Activated naive CD4-positive, alpha-beta T cell treated with anti-CD3 and anti-CD28 coated beads, Interleukin-2, amount 50 U/mL, for 72 hours (primary cell): ENCODE data around the gene PRKCB. TPM values are rescaled to one million over a fixed set of nuclear protein-coding genes. Genes with fewer than 3 reads are reported as not detected.
"Not testable (repeated sequence)": the region's sequence is repeated elsewhere in the genome, so short reads cannot be mapped to it uniquely, and the experiment has no call there.

Source experiments
- ATAC-seq, 2 donors: fragments of 150-1000 bp; cut with Tn5 transposase; 2 replicates each; pipeline ENCODE4 v1.10.0; 2021; ENCODE audit warnings: mild to moderate bottlenecking in 2 of 2, moderate library complexity in 2 of 2
- DNase-seq, 2 donors: peaks; one replicate each; pipeline ENCODE4 v3.0.0; 2021 to 2022; ENCODE audit warnings: low spot score in 2 of 2
- H3K27ac Mint-ChIP-seq, 2 donors: one replicate each; pipeline ENCODE4 v1.8.0; 2022; ENCODE audit warnings: mild to moderate bottlenecking in 2 of 2, mixed read lengths in 2 of 2
- H3K36me3 Mint-ChIP-seq, 2 donors: one replicate each; pipeline ENCODE4 v1.8.0; 2022; ENCODE audit warnings: mixed read lengths in 2 of 2
- H3K9me3 Mint-ChIP-seq, 2 donors: one replicate each; pipeline ENCODE4 v1.8.0; 2022; ENCODE audit warnings: mixed read lengths in 2 of 2
- total RNA-seq, 2 donors: library from RNA; stranded (reverse); gene quantifications; one replicate each; pipeline ENCODE4 v1.2.3, GENCODE V29; 2022

PRKCB gene
- total RNA-seq, 2 donors from 2014 or later, result 47.8 to 89.9 TPM

DNA sequence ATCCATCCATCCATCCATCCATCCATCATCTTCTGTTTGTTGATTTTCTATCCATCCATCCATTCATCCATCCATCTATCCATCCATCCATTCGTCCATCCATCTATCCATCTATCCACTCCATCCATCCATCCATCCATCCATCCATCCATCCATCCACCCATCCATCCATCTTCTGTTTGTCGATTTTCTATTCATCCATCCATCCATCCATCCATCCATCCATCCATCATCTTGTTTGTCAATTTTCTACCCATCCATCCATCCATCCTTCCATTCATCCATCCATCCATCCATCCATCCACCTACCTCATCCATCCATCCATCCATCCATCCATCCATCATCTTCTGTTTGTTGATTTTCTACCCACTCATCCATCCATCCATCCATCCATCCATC is 97.9 kb downstream of the PRKCB start:
- not testable (repeated sequence) for DNase-seq, ATAC-seq, H3K27ac Mint-ChIP-seq
- Mint-ChIP-seq H3K9me3 (peaks cover 10 to 20% of the 10 kb centered on the region in 2 donors), H3K36me3 (peaks cover 8 to 24% of the 10 kb centered on the region in 2 donors)

GRCh38 chr16:23934610-23935236 is 98.9 kb downstream of the PRKCB start:
- ATAC-seq, result peak in 1 of 2 donors; percentile 41
- peaks cover 10 to 20% of the 10 kb centered on the region in 2 donors for H3K9me3 Mint-ChIP-seq
- no peak for DNase-seq
- peaks cover 8 to 24% of the 10 kb centered on the region in 2 donors for H3K36me3 Mint-ChIP-seq
- peak overlapping the region; percentile 17 to 22 for H3K27ac Mint-ChIP-seq

DNA sequence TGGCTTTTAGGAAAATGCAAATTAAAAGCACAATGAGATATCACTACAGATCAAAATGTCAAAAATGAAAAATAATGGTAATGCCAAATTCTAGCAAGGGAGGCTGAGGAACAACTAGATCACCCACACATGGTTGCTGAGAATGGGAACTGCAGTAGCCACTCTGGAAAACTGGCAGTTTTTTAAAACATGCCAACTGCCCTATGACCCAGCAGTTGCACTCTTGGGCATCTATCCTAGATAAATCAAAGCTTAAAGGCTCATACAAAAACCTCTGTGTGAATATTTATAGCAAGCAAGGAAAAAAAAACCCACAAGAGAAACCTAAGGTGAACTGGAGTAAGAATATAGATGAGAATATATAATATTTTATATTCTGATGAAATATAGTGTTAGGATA is 104.3 kb downstream of the PRKCB start:
- ATAC-seq (no peak), DNase-seq (no peak)
- Mint-ChIP-seq H3K36me3 (peaks cover 0 to 11% of the 10 kb centered on the region in 2 donors), H3K27ac (no peak overlapping the region), H3K9me3 (peaks cover 0 to 4% of the 10 kb centered on the region in 2 donors)

GRCh38 chr16:23941025-23941424 is 105.2 kb downstream of the PRKCB start:
- no peak overlapping the region for H3K27ac Mint-ChIP-seq
- H3K36me3 Mint-ChIP-seq, result peaks cover 0 to 3% of the 10 kb centered on the region in 2 donors
- H3K9me3 Mint-ChIP-seq, result peaks cover 0 to 2% of the 10 kb centered on the region in 2 donors
- DNase-seq, result no peak
- no peak for ATAC-seq

DNA sequence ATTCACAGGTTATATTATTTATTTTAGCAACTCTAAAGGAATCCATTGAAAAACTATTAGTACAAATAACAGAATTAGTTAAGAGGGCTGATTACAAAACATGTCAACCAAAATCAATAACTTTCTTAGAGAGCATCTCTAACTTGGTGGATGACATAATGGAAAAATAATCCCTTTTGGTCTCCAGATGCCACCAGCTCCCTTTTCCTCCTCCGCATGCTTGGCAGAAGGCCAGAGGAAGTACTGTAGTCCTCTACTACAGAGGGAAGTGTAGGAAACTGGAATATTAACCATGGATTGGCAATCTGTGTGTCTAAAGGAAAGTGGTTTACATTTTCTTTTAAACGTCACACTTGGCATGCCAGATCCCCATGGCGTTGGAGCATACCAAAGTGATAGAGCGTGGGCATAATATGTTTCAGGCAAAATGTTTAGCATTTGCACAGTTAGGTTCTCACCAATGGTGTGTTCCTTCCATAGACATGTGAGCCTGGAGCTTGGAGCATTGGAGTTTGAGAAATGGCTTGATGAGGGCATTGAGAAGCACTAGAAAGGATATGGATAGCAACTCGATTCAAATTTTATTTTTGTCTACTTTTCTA is 106.3 kb downstream of the PRKCB start:
- Mint-ChIP-seq H3K9me3 (no peaks in the 10 kb centered on the region), H3K27ac (no peak overlapping the region), H3K36me3 (no peaks in the 10 kb centered on the region)
- no peak for ATAC-seq
- no peak for DNase-seq

- peak; percentile 51 to 73 for ATAC-seq
- Mint-ChIP-seq H3K9me3 (no peaks in the 10 kb centered on the region), H3K27ac (no peak overlapping the region), H3K36me3 (peaks cover 0 to 6% of the 10 kb centered on the region in 2 donors)
- no peak for DNase-seq
These were observed 107.8 kb downstream of the PRKCB start for GRCh38 chr16:23943604-23944003.

- DNase-seq (no peak), ATAC-seq (no peak)
- H3K36me3 Mint-ChIP-seq, result peaks cover 0 to 6% of the 10 kb centered on the region in 2 donors
- no peaks in the 10 kb centered on the region for H3K9me3 Mint-ChIP-seq
- peak overlapping the region; percentile 6 to 89 for H3K27ac Mint-ChIP-seq
These were observed 108.6 kb downstream of the PRKCB start for GRCh38 chr16:23944381-23944780.

DNA sequence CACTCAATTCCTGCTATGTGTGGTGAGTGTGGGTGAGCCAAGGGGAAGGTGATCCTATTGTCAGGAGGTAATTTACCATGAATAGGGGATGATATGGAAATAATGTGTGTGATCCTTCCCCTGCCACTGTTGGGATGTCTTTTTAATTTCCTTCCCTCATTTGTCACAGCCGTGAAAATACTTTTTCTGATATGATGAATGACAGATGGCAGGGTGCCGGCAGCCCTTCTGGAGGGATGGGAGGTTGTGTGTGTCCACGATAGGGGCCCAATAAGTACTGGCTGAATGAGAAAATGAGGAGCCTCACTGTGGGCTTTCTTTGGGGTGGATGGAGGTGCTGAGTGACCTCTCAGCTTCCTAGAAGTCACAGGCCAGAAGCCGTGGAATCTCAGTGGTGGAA is 109.5 kb downstream of the PRKCB start:
- ATAC-seq (no peak), DNase-seq (no peak)
- Mint-ChIP-seq H3K27ac (peak overlapping the region in 1 of 2 donors; percentile 6), H3K9me3 (no peaks in the 10 kb centered on the region), H3K36me3 (peaks cover 0 to 6% of the 10 kb centered on the region in 2 donors)

- H3K36me3 Mint-ChIP-seq, result peaks cover 0 to 6% of the 10 kb centered on the region in 2 donors
- peak overlapping the region in 1 of 2 donors; percentile 51 for H3K27ac Mint-ChIP-seq
- no peaks in the 10 kb centered on the region for H3K9me3 Mint-ChIP-seq
- ATAC-seq, result no peak
- DNase-seq, result no peak
These were observed 112.1 kb downstream of the PRKCB start for GRCh38 chr16:23947838-23948237.

DNA sequence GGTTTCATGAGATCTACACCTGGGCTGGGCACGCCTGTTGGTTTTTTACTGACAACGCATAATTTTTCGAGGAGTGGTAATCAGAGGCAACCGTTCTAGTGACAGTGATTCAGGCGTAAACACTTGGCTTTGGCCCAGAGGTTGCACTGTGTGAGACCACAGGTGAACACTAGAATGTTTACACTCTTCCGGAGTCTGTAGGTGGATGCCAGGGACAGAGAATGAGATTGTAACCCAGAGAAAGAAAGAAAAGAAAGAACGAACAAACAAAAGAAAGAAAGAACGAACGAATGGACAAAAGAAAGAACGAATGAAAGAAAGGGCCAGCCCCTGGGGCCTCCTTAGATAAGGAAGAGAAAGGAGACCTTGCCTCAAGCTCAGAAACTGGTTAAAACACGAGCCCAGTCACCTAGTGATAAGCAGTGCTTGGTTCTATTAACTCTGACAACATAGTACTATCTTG is 113.2 kb downstream of the PRKCB start:
- Mint-ChIP-seq H3K9me3 (no peaks in the 10 kb centered on the region), H3K36me3 (peaks cover 0 to 12% of the 10 kb centered on the region in 2 donors), H3K27ac (peak overlapping the region; percentile 38 to 52)
- ATAC-seq, result peak; percentile 46 to 70
- peak in 1 of 2 donors; percentile 42 for DNase-seq

DNA sequence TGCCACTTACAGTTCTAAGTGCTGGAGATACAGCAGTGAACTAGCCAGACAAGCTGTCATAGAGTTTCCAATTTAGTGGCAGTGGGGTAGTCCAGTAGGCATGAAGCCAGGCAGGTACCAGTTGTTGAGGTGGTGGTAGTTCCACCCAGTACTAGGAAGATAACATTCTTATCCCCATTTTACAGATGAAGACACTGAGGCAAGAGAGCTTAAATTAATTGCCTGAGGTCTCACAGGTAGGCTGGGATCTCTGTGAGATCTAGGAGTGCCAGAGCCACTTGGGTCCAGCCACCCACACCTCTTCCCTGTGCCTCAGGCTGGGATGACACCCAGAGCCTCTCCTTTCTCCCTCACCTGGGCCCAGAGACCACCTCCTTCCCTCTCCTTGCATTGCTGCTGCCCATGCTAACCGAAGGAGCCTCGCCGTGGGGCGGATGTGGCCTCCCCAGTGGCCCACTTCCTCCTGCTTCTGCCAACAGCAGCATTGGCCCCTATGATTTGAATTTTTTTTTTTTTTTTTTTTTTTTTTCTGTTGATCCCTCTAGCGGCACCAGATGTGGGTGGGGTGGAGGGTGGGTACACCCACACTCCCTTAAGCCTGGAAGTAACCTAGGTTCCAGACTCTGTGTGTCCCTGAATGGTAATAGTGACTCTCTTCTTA is 114.0 kb downstream of the PRKCB start:
- peak; percentile 19 to 35 for ATAC-seq
- peaks cover 0 to 12% of the 10 kb centered on the region in 2 donors for H3K36me3 Mint-ChIP-seq
- H3K27ac Mint-ChIP-seq, result peak overlapping the region; percentile 38 to 95
- peaks cover 0 to 4% of the 10 kb centered on the region in 2 donors for H3K9me3 Mint-ChIP-seq
- DNase-seq, result peak; percentile 48 to 57

GRCh38 chr16:23950291-23950894 is 114.6 kb downstream of the PRKCB start:
- ATAC-seq (peak in 1 of 2 donors; percentile 6), DNase-seq (no peak)
- Mint-ChIP-seq H3K27ac (peak overlapping the region; percentile 38 to 95), H3K36me3 (peaks cover 0 to 12% of the 10 kb centered on the region in 2 donors), H3K9me3 (peaks cover 0 to 4% of the 10 kb centered on the region in 2 donors)

- peak; percentile 34 to 63 for ATAC-seq
- Mint-ChIP-seq H3K36me3 (peaks cover 0 to 12% of the 10 kb centered on the region in 2 donors), H3K9me3 (peaks cover 0 to 4% of the 10 kb centered on the region in 2 donors), H3K27ac (peak overlapping the region; percentile 38 to 95)
- DNase-seq, result no peak
These were observed 115.1 kb downstream of the PRKCB start for GRCh38 chr16:23950898-23951297.

GRCh38 chr16:23952128-23952970 is 116.6 kb downstream of the PRKCB start:
- peak; percentile 76 to 79 for ATAC-seq
- Mint-ChIP-seq H3K36me3 (peaks cover 0 to 9% of the 10 kb centered on the region in 2 donors), H3K27ac (peak overlapping the region; percentile 71 to 72), H3K9me3 (peaks cover 0 to 4% of the 10 kb centered on the region in 2 donors)
- no peak for DNase-seq

DNA sequence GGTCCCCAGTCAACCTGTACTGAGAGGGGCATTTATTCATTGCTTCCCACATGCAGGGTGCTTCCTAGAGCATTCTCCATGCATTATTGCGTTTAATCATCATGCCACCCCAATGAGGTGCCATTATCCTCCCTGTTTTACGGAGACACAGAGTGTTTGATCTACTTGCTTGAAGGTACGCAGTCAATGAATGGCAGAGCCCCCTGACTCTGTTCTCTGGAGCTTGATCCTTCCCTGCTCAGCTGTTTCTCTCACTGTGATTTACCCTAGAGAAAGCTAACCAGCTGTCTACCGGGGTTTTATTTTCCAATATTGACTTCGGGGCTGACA is 117.2 kb downstream of the PRKCB start:
- H3K9me3 Mint-ChIP-seq, result peaks cover 0 to 4% of the 10 kb centered on the region in 2 donors
- no peak for ATAC-seq
- peak overlapping the region in 1 of 2 donors; percentile 71 for H3K27ac Mint-ChIP-seq
- no peak for DNase-seq
- H3K36me3 Mint-ChIP-seq, result peaks cover 0 to 6% of the 10 kb centered on the region in 2 donors

- peaks cover 0 to 6% of the 10 kb centered on the region in 2 donors for H3K36me3 Mint-ChIP-seq
- ATAC-seq, result no peak
- peaks cover 0 to 4% of the 10 kb centered on the region in 2 donors for H3K9me3 Mint-ChIP-seq
- no peak for DNase-seq
- H3K27ac Mint-ChIP-seq, result no peak overlapping the region
These were observed 117.7 kb downstream of the PRKCB start for GRCh38 chr16:23953476-23953875.
